ENCODE results near the gene BAZ1B.
A peak's percentile ranks its signal among the peaks of the same experiment; 100 is the strongest.
"Not testable (repeated sequence)": the region's sequence is repeated elsewhere in the genome, so short reads cannot be mapped to it uniquely, and the experiment has no call there.

BAZ1B gene

DNA sequence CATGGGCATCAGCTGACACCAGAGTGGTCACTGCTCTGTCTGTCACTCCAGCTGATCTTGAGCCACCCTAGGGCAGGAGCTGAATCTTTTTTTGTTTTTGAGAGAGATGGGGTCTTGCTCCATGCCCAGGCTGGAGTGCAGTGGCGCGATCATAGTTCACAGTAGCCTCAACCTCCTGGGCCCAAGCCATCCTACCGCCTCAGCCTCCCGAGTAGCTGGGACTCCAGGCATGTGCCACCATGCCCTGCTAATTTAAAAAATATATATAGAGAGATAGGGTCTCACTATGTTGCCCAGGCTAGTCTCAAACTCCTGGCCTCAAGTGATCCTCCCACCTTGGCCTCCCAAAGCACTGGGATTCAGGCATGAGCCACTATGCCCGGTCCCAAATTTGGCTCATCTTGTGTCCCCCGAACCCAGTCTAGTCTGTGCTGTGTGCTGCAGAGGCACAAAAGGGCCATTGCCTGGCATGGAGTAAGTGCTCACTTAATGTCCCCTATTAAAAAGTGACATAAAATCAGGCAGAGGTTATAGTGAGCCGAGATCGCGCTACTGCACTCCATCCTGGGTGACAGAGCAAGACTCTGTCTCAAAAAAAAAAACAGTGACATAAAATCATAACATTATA is 96.6 kb downstream of the BAZ1B start:
- DNase-seq (no peak), ATAC-seq (ENCODE audit: insufficient read depth, low read depth) (no peak)
- Histone ChIP-seq H3K27ac (ENCODE audit: low read length) (no peak overlapping the region), H3K36me3 (ENCODE audit: insufficient read depth, low read length) (no peaks in the 10 kb centered on the region), H3K79me2 (ENCODE audit: insufficient read depth, low read length) (no peaks in the 10 kb centered on the region), H2AFZ (ENCODE audit: low read depth, low read length) (no peak overlapping the region), H3K4me2 (ENCODE audit: insufficient read depth, low read length) (no peak overlapping the region), H3K9ac (ENCODE audit: low read depth, low read length) (no peak overlapping the region), H3K27me3 (ENCODE audit: insufficient read depth, low read length, poor library complexity) (no peaks in the 10 kb centered on the region), H4K20me1 (ENCODE audit: insufficient read depth, low read length) (no peaks in the 10 kb centered on the region), H3K4me1 (ENCODE audit: insufficient read depth, low read length) (peaks cover 6% of the 10 kb centered on the region), H3K9me3 (ENCODE audit: insufficient read depth, low read length, severe bottlenecking) (no peaks in the 10 kb centered on the region), H3K4me3 (ENCODE audit: low read depth in 1 of 2, low read length in 2 of 2) (no peak overlapping the region)
- TF ChIP-seq EZH2 (IDR thresholded peaks at IDR 0.05; ENCODE audit: borderline replicate concordance, low read depth, low read length, severe bottlenecking) = no peak
- TF ChIP-seq, protein P1, sequence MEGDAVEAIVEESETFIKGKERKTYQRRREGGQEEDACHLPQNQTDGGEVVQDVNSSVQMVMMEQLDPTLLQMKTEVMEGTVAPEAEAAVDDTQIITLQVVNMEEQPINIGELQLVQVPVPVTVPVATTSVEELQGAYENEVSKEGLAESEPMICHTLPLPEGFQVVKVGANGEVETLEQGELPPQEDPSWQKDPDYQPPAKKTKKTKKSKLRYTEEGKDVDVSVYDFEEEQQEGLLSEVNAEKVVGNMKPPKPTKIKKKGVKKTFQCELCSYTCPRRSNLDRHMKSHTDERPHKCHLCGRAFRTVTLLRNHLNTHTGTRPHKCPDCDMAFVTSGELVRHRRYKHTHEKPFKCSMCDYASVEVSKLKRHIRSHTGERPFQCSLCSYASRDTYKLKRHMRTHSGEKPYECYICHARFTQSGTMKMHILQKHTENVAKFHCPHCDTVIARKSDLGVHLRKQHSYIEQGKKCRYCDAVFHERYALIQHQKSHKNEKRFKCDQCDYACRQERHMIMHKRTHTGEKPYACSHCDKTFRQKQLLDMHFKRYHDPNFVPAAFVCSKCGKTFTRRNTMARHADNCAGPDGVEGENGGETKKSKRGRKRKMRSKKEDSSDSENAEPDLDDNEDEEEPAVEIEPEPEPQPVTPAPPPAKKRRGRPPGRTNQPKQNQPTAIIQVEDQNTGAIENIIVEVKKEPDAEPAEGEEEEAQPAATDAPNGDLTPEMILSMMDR (IDR thresholded peaks at IDR 0.05; ENCODE audit: borderline replicate concordance, extremely low read depth, low read length, poor library complexity, severe bottlenecking) = no peak

DNA sequence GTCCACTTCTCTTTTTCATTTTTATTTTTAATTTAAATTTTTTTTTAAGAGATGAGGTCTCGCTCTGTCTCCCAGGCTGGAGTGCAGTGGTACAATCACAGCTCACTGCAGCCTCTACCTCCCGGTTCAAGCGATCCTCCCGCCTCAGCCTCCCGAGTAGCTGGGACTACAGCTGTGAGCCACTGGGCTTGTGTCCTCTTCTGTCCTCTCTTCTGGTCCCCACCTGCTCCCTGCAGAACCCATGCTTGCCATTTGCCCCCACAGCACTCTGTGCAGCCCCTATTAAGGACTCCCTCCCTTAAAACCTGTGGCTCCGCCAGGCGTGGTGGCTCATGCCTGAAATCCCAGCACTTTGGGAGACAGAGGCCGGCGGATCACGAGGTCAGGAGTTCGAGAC is 97.6 kb downstream of the BAZ1B start:
- Histone ChIP-seq H3K4me3 (ENCODE audit: low read depth in 1 of 2, low read length in 2 of 2) (no peak overlapping the region), H3K79me2 (ENCODE audit: insufficient read depth, low read length) (no peaks in the 10 kb centered on the region), H3K4me2 (ENCODE audit: insufficient read depth, low read length) (no peak overlapping the region), H3K27me3 (ENCODE audit: insufficient read depth, low read length, poor library complexity) (no peaks in the 10 kb centered on the region), H2AFZ (ENCODE audit: low read depth, low read length) (no peak overlapping the region), H4K20me1 (ENCODE audit: insufficient read depth, low read length) (no peaks in the 10 kb centered on the region), H3K27ac (ENCODE audit: low read length) (no peak overlapping the region), H3K36me3 (ENCODE audit: insufficient read depth, low read length) (no peaks in the 10 kb centered on the region), H3K9ac (ENCODE audit: low read depth, low read length) (no peak overlapping the region), H3K4me1 (ENCODE audit: insufficient read depth, low read length) (peaks cover 15% of the 10 kb centered on the region), H3K9me3 (ENCODE audit: insufficient read depth, low read length, severe bottlenecking) (no peaks in the 10 kb centered on the region)
- DNase-seq (no peak), ATAC-seq (ENCODE audit: insufficient read depth, low read depth) (no peak)
- no peak for TF ChIP-seq EZH2 (IDR thresholded peaks at IDR 0.05; ENCODE audit: borderline replicate concordance, low read depth, low read length, severe bottlenecking)
- TF ChIP-seq, protein P1 (IDR thresholded peaks at IDR 0.05; ENCODE audit: borderline replicate concordance, extremely low read depth, low read length, poor library complexity, severe bottlenecking) = no peak

DNA sequence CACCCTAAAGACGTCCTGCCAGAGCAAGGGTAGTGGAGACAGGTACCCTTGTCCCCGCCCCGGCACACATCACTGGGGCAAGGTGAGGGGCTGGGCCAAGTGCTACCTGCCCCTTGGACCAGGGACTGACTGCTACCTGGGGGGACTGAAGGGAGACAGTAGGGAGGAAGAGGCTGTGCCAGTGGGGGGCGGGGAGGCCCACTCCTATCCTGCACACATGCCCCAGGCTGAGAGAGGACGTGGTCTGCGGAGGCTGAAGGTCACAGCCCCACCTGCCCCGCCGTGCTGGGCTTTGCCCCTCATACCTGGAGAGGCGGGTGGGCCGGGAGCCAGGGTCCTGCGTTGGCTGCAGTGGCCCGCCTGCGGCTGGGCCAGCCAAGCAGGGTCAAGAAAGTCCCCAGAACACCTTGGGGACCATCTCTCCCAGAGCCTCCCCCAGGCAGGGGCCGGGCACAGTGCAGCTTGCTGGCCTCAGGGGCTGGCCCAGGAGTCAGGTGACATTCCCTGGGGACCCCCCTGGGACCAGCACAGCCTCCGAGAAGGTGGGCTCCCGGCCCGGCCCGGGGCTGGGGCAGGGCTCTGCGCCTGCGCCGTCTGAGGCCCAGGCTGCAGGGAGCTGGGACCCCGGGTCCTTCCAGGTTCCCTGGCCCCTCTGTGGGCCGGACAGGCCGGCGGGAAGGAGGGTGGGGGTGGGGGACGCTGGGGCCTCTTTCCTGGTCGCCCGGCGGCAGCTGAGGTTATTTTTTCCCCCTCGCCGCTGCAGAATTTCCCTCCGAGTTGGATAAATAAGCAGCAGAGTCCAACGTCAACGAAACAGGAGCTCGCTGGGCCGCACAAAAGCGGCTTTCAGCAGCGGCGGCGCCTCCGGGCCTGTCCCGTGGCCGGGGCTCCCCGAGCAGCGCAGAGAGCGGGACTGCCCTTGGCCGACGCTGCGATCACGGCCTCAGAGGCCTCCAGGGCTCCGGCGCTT is 98.3 kb downstream of the BAZ1B start:
- H3K9ac ChIP-seq (ENCODE audit: low read depth, low read length) = no peak overlapping the region

DNA sequence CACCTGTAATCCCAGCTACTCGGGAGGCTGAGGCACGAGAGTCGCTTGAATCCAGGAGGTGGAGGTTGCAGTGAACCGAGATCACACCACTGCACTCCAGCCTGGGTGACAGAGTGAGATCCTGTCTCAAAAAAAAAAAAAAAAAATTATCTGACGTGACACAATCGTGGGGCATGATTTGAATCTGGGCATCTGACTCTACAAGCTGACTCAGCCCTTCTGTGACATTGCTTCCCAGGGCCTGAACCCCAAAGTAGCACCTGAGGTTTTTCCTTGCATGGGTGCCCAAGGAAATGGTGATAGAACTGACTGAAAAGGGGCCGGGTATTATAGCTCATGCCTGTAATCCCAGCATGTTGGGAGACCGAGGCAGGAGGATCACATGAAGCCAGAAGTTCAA is 101.5 kb downstream of the BAZ1B start:
- not testable (repeated sequence) for H3K4me2 ChIP-seq (ENCODE audit: insufficient read depth, low read length); DNase-seq; H4K20me1 ChIP-seq (ENCODE audit: insufficient read depth, low read length); H3K9ac ChIP-seq (ENCODE audit: low read depth, low read length); H3K36me3 ChIP-seq (ENCODE audit: insufficient read depth, low read length); H3K27me3 ChIP-seq (ENCODE audit: insufficient read depth, low read length, poor library complexity); H2AFZ ChIP-seq (ENCODE audit: low read depth, low read length); H3K79me2 ChIP-seq (ENCODE audit: insufficient read depth, low read length); H3K4me3 ChIP-seq (ENCODE audit: low read depth in 1 of 2, low read length in 2 of 2); H3K9me3 ChIP-seq (ENCODE audit: insufficient read depth, low read length, severe bottlenecking)
- peak overlapping the region; percentile 66 for H3K27ac ChIP-seq (ENCODE audit: low read length)
- 0 out of 3 replicates have a peak, but pooled peaks have one; percentile 10 for ATAC-seq (ENCODE audit: insufficient read depth, low read depth)
- H3K4me1 ChIP-seq (ENCODE audit: insufficient read depth, low read length) = peaks cover 16% of the 10 kb centered on the region

More for the DNA sequence above, 98.3 kb downstream of the BAZ1B start:
- Histone ChIP-seq H3K27me3 (ENCODE audit: insufficient read depth, low read length, poor library complexity) (no peaks in the 10 kb centered on the region), H3K27ac (ENCODE audit: low read length) (no peak overlapping the region), H3K9me3 (ENCODE audit: insufficient read depth, low read length, severe bottlenecking) (no peaks in the 10 kb centered on the region), H3K36me3 (ENCODE audit: insufficient read depth, low read length) (no peaks in the 10 kb centered on the region), H3K4me1 (ENCODE audit: insufficient read depth, low read length) (peaks cover 16% of the 10 kb centered on the region), H4K20me1 (ENCODE audit: insufficient read depth, low read length) (no peaks in the 10 kb centered on the region), H3K4me2 (ENCODE audit: insufficient read depth, low read length) (no peak overlapping the region), H3K4me3 (ENCODE audit: low read depth in 1 of 2, low read length in 2 of 2) (no peak overlapping the region), H3K79me2 (ENCODE audit: insufficient read depth, low read length) (no peaks in the 10 kb centered on the region), H2AFZ (ENCODE audit: low read depth, low read length) (no peak overlapping the region)
- no peak for DNase-seq
- no peak for ATAC-seq (ENCODE audit: insufficient read depth, low read depth)
- TF ChIP-seq, protein P1 (IDR thresholded peaks at IDR 0.05; ENCODE audit: borderline replicate concordance, extremely low read depth, low read length, poor library complexity, severe bottlenecking) = no peak
- no peak for TF ChIP-seq EZH2 (IDR thresholded peaks at IDR 0.05; ENCODE audit: borderline replicate concordance, low read depth, low read length, severe bottlenecking)

- H3K36me3 ChIP-seq (ENCODE audit: insufficient read depth, low read length); H3K9me3 ChIP-seq (ENCODE audit: insufficient read depth, low read length, severe bottlenecking); H3K79me2 ChIP-seq (ENCODE audit: insufficient read depth, low read length); H3K4me2 ChIP-seq (ENCODE audit: insufficient read depth, low read length); H3K27me3 ChIP-seq (ENCODE audit: insufficient read depth, low read length, poor library complexity); H3K9ac ChIP-seq (ENCODE audit: low read depth, low read length); H3K4me3 ChIP-seq (ENCODE audit: low read depth in 1 of 2, low read length in 2 of 2); H4K20me1 ChIP-seq (ENCODE audit: insufficient read depth, low read length): not testable (repeated sequence)
- DNase-seq = peak; percentile 69
- peak overlapping the region; percentile 83 for H2AFZ ChIP-seq (ENCODE audit: low read depth, low read length)
- peaks cover 16% of the 10 kb centered on the region for H3K4me1 ChIP-seq (ENCODE audit: insufficient read depth, low read length)
- H3K27ac ChIP-seq (ENCODE audit: low read length) = peak overlapping the region; percentile 66
- ATAC-seq (ENCODE audit: insufficient read depth, low read depth) = peak; percentile 79
These were observed 102.1 kb downstream of the BAZ1B start for GRCh38 chr7:73420016-73420415.
